Peyer's patch (tissue), 4 donors: Measurements from ENCODE around the gene JDP2.

ENCODE experiments used
- POLR2A ChIP-seq, 2 donors: fragments of 450-650 bp; IDR thresholded peaks; one replicate each; pipeline ENCODE4 v1.5.1; 2017; ENCODE audit warnings: antibody characterized with exemption in 2 of 2, mild to moderate bottlenecking in 2 of 2, moderate library complexity in 2 of 2
- TF ChIP-seq, protein P1 (sequence below), 6 experiments: fragments of 450-650 bp in 4 of 6; fragments of 200-600 bp in 2 of 6; sonication (generic) in 1 of 6; IDR thresholded peaks; one replicate each; pipeline ENCODE4 v1.5.1; 2017 to 2019; ENCODE audit warnings: antibody characterized with exemption in 6 of 6, mild to moderate bottlenecking in 3 of 6, moderate library complexity in 1 of 6

- TF ChIP-seq, protein P1, sequence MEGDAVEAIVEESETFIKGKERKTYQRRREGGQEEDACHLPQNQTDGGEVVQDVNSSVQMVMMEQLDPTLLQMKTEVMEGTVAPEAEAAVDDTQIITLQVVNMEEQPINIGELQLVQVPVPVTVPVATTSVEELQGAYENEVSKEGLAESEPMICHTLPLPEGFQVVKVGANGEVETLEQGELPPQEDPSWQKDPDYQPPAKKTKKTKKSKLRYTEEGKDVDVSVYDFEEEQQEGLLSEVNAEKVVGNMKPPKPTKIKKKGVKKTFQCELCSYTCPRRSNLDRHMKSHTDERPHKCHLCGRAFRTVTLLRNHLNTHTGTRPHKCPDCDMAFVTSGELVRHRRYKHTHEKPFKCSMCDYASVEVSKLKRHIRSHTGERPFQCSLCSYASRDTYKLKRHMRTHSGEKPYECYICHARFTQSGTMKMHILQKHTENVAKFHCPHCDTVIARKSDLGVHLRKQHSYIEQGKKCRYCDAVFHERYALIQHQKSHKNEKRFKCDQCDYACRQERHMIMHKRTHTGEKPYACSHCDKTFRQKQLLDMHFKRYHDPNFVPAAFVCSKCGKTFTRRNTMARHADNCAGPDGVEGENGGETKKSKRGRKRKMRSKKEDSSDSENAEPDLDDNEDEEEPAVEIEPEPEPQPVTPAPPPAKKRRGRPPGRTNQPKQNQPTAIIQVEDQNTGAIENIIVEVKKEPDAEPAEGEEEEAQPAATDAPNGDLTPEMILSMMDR (IDR thresholded peaks at IDR 0.05), result no peak
- TF ChIP-seq POLR2A (IDR thresholded peaks at IDR 0.05), result no peak
These were observed 28.5 kb upstream of the JDP2 start for GRCh38 chr14:75399321-75399720.
